ENCODE measurements around the gene MAGI1.

MAGI1 gene

DNA sequence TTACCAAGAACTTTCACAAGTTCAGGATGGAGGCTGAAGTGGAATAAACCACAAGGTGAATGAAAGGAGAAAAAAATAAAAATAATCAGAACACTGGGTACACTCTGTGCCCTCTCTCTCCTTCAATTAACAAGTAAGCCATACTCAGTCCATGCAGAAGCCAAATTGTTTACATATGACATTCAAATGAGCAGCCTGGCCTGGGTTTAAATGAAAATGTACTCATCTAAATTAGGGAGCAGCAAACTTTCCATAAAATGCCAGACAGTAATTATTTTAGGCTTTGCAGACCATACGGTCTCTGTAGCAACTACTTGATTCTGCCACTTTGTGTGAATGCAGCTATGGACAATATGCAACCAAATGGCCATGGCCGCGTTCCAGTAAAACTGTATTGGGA is 376.6 kb downstream of the MAGI1 start:
- Histone ChIP-seq H3K4me3 (ENCODE audit: low read depth in 1 of 2, low read length in 1 of 2) (no peak overlapping the region), H3K36me3 (no peaks in the 10 kb centered on the region), H3K27me3 (no peaks in the 10 kb centered on the region), H3K27ac (no peak overlapping the region), H3K4me1 (ENCODE audit: control insufficient read depth in 1 of 2, insufficient read depth in 1 of 2, low read depth in 1 of 2, low read length in 1 of 2) (no peaks in the 10 kb centered on the region), H3K9me3 (no peaks in the 10 kb centered on the region)
- TF ChIP-seq, protein P1, sequence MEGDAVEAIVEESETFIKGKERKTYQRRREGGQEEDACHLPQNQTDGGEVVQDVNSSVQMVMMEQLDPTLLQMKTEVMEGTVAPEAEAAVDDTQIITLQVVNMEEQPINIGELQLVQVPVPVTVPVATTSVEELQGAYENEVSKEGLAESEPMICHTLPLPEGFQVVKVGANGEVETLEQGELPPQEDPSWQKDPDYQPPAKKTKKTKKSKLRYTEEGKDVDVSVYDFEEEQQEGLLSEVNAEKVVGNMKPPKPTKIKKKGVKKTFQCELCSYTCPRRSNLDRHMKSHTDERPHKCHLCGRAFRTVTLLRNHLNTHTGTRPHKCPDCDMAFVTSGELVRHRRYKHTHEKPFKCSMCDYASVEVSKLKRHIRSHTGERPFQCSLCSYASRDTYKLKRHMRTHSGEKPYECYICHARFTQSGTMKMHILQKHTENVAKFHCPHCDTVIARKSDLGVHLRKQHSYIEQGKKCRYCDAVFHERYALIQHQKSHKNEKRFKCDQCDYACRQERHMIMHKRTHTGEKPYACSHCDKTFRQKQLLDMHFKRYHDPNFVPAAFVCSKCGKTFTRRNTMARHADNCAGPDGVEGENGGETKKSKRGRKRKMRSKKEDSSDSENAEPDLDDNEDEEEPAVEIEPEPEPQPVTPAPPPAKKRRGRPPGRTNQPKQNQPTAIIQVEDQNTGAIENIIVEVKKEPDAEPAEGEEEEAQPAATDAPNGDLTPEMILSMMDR (IDR thresholded peaks at IDR 0.05), result no peak

DNA sequence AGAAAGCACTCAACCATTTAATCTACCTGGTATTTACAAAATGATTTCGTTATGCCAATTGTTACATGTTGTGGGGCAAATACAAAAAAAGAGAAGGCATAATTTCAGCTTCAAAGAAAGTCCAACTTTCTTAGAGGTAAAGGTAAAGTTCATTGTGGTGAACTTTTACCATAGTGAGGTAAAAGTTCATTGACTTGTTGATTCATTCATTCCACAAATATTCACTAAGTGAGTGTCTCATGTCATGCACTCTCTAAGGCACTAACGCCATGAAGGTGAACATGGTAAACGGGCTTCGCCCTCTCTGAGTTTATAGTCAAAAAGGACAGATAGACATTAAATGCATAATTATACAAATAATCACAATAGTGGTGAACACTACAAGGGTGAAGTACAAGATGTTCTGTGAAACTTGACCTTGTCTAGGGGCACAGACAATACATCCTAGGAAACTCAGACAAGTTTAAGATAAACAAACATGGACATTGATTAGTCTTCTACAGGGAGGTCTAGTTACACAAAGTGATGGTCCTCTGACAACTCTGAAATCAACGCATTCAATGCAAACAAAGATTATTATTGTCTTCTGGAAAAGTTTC is 378.6 kb downstream of the MAGI1 start:
- Histone ChIP-seq H3K27me3 (no peaks in the 10 kb centered on the region), H3K4me3 (ENCODE audit: low read depth in 1 of 2, low read length in 1 of 2) (no peak overlapping the region), H3K4me1 (ENCODE audit: control insufficient read depth in 1 of 2, insufficient read depth in 1 of 2, low read depth in 1 of 2, low read length in 1 of 2) (no peaks in the 10 kb centered on the region), H3K27ac (no peak overlapping the region), H3K9me3 (no peaks in the 10 kb centered on the region), H3K36me3 (no peaks in the 10 kb centered on the region)
- TF ChIP-seq, protein P1 (IDR thresholded peaks at IDR 0.05), result no peak

DNA sequence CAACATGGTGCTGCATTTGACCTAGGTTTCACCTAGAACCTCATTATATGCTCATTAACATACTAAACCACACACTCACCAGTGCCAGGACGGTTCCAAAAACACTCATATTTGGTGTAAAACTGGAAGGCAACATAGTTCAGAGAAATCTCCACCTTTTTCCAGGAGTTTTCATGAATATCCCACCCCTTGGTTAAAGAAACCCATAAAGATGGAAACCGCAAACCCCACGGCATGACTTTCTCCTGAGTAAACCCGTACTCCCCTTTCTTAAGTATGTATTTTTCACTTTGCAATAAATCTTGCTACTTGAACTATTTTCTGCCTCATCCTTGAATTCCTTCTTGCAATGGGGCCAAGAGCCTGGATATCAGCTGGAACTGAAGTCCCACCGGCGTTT is 379.3 kb downstream of the MAGI1 start:
- no peaks in the 10 kb centered on the region for H3K4me1 ChIP-seq (ENCODE audit: control insufficient read depth in 1 of 2, insufficient read depth in 1 of 2, low read depth in 1 of 2, low read length in 1 of 2)
- no peak overlapping the region for H3K27ac ChIP-seq
- no peaks in the 10 kb centered on the region for H3K27me3 ChIP-seq
- TF ChIP-seq, protein P1 (IDR thresholded peaks at IDR 0.05), result no peak
- no peaks in the 10 kb centered on the region for H3K9me3 ChIP-seq
- no peaks in the 10 kb centered on the region for H3K36me3 ChIP-seq
- no peak overlapping the region for H3K4me3 ChIP-seq (ENCODE audit: low read depth in 1 of 2, low read length in 1 of 2)

DNA sequence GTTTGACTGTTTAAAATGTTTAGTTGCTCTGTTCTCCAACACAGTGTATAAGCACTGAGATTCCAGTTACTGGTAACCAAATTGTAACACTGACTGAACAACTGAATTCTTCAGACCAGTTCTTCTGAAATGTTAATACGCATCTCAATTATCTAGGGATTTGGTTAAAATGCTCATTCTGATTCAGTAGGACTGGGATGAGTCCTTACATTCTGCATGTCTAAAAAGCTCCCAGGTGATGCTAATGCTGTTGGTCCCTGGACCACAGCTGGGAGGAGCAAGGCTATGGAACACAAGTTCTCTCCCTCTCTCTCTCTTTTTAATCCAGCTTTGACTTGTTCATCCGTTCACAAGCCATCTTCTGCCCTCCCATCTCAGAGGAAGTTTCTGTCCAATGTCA is 380.3 kb downstream of the MAGI1 start:
- TF ChIP-seq, protein P1 (IDR thresholded peaks at IDR 0.05), result no peak
- Histone ChIP-seq H3K27me3 (no peaks in the 10 kb centered on the region), H3K4me3 (ENCODE audit: low read depth in 1 of 2, low read length in 1 of 2) (no peak overlapping the region), H3K9me3 (no peaks in the 10 kb centered on the region), H3K4me1 (ENCODE audit: control insufficient read depth in 1 of 2, insufficient read depth in 1 of 2, low read depth in 1 of 2, low read length in 1 of 2) (no peaks in the 10 kb centered on the region), H3K27ac (no peak overlapping the region), H3K36me3 (no peaks in the 10 kb centered on the region)

DNA sequence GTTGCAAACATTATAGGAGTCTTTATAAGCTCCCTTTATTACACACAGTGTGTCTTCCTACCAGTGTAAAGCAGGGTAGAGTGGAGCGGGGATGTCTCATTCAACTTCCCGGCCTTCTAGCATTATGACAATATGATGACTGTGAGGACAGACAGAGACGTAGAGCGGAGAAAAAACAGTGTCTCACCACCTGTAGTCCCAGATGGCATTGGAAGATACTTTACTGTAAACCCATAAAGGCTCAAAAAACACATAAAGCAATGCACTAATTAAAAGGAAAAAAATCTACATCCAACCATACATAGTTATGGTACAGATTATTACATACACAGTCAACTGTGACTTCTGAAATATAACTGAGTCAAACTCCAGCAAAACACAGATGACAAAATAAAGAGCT is 383.7 kb downstream of the MAGI1 start:
- Histone ChIP-seq H3K4me3 (ENCODE audit: low read depth in 1 of 2, low read length in 1 of 2) (no peak overlapping the region), H3K9me3 (no peaks in the 10 kb centered on the region)
- TF ChIP-seq, protein P1 (IDR thresholded peaks at IDR 0.05), result no peak

DNA sequence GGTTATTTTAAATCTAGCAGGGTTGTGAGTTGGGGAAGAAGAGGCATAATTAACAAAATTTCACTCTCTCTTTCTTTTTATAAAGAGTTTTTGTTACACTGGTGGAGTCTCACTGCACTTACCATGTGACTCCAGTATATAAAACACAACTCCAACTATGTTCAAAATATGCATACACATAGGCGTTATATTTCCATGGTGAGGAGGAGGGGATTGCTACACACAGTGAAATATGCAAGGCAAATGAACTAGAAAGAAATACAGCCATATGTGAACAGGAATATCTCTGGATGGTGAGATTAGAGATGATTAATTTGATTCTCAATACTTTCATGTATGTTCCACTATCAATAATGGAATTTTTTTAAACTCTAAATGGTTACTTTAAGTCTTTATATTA is 385.0 kb downstream of the MAGI1 start:
- H3K36me3 ChIP-seq, result no peaks in the 10 kb centered on the region
- no peaks in the 10 kb centered on the region for H3K27me3 ChIP-seq
- H3K4me1 ChIP-seq (ENCODE audit: control insufficient read depth in 1 of 2, insufficient read depth in 1 of 2, low read depth in 1 of 2, low read length in 1 of 2), result no peaks in the 10 kb centered on the region
- TF ChIP-seq, protein P1 (IDR thresholded peaks at IDR 0.05), result no peak
- H3K9me3 ChIP-seq, result no peaks in the 10 kb centered on the region
- H3K27ac ChIP-seq, result no peak overlapping the region
- H3K4me3 ChIP-seq (ENCODE audit: low read depth in 1 of 2, low read length in 1 of 2), result no peak overlapping the region

More for the DNA sequence above, 383.7 kb downstream of the MAGI1 start:
- no peak overlapping the region for H3K27ac ChIP-seq
- no peaks in the 10 kb centered on the region for H3K27me3 ChIP-seq
- H3K36me3 ChIP-seq, result no peaks in the 10 kb centered on the region
- H3K4me1 ChIP-seq (ENCODE audit: control insufficient read depth in 1 of 2, insufficient read depth in 1 of 2, low read depth in 1 of 2, low read length in 1 of 2), result no peaks in the 10 kb centered on the region

Measured in neutrophil (primary cell).